H1 (cell line): Measurements from ENCODE around the gene HAS3. TPM values are rescaled to one million over a fixed set of nuclear protein-coding genes. Genes with fewer than 3 reads are reported as not detected.
"Not testable (repeated sequence)": the region's sequence is repeated elsewhere in the genome, so short reads cannot be mapped to it uniquely, and the experiment has no call there.

Source experiments
- CTCF ChIA-PET: fragments of 300-600 bp; sonication (Branson Sonifier 250); formaldehyde crosslinking; loops from one replicate; lab custom pipeline; 2021; ENCODE audit not compliant: partially characterized antibody; lab: Charles Lee
- POLR2A ChIA-PET: fragments of 300-600 bp; sonication (Branson Sonifier 250); formaldehyde crosslinking; loops from one replicate; lab custom pipeline; 2021; ENCODE audit warnings: inconsistent platforms; ENCODE audit not compliant: partially characterized antibody; lab: Charles Lee
- DNase-seq, 2 experiments: peaks; one replicate each; pipeline versions ENCODE4 v3.0.0 to v3.0.0-alpha.2; 2010 to 2022; ENCODE audit warnings: low spot score in 2 of 2, low read depth in 1 of 2, mixed read lengths in 1 of 2
- FAIRE-seq: peaks from 2 replicates; lab custom pipeline; 2011; peaks lifted over from hg19 to GRCh38; lab: Jason Lieb, UNC
- H2AFZ ChIP-seq: 2 replicates; pipeline ENCODE4 v1.8.1; 2012; ENCODE audit warnings: low read length, inconsistent platforms
- H2AK5ac ChIP-seq: 2 replicates; pipeline ENCODE4 v1.6.1; 2013; ENCODE audit warnings: low read depth, low read length
- H2BK120ac ChIP-seq: replicated peaks from 2 replicates; pipeline ENCODE3; 2013; ENCODE audit warnings: low read depth, low read length, inconsistent platforms
- H2BK12ac ChIP-seq: 2 replicates; pipeline ENCODE4 v1.6.1; 2013; ENCODE audit warnings: low read depth, low read length
- H2BK15ac ChIP-seq: 2 replicates; pipeline ENCODE4 v1.6.1; 2013; ENCODE audit warnings: low read length
- H2BK20ac ChIP-seq: 2 replicates; pipeline ENCODE4 v1.6.1; 2013; ENCODE audit warnings: low read length
- H2BK5ac ChIP-seq: 2 replicates; pipeline ENCODE4 v1.6.1; 2013; ENCODE audit warnings: low read depth, low read length
- H3K14ac ChIP-seq: 2 replicates; pipeline ENCODE4 v1.6.1; 2013; ENCODE audit warnings: inconsistent platforms; ENCODE audit not compliant: insufficient read length
- H3K18ac ChIP-seq: 2 replicates; pipeline ENCODE4 v1.6.1; 2013; ENCODE audit warnings: low read length; ENCODE audit errors: extremely low read depth
- H3K23ac ChIP-seq: 2 replicates; pipeline ENCODE4 v1.6.1; 2013; ENCODE audit warnings: inconsistent platforms; ENCODE audit not compliant: insufficient read length
- H3K23me2 ChIP-seq: 2 replicates; pipeline ENCODE4 v1.6.1; 2013; ENCODE audit warnings: low read depth, low read length
- H3K27ac ChIP-seq: 2 replicates; pipeline ENCODE4 v1.6.1; 2011; ENCODE audit warnings: low read depth, low read length, inconsistent platforms
- H3K27me3 ChIP-seq, 4 experiments: replicated peaks in 1 of 4; 1 replicate in 1 of 4; 2 replicates in 3 of 4; pipeline versions ENCODE4 v1.6.1 to v1.8.1; 2011 to 2013; ENCODE audit warnings: low read length in 3 of 4, mild to moderate bottlenecking in 3 of 4, inconsistent platforms in 2 of 4, mixed read lengths in 2 of 4, moderate library complexity in 1 of 4; ENCODE audit not compliant: control insufficient read depth in 3 of 4, insufficient read depth in 3 of 4; ENCODE audit errors: extremely low read depth in 1 of 4
- H3K36me3 ChIP-seq, 4 experiments: 2 replicates each; pipeline versions ENCODE4 v1.6.1 to v1.8.1; 2011 to 2013; ENCODE audit warnings: mild to moderate bottlenecking in 4 of 4, low read length in 3 of 4, moderate library complexity in 2 of 4, control low read depth in 1 of 4, inconsistent platforms in 1 of 4; ENCODE audit not compliant: insufficient read depth in 4 of 4, control insufficient read depth in 2 of 4
- H3K4ac ChIP-seq: replicated peaks from 2 replicates; pipeline ENCODE3; 2013; ENCODE audit warnings: low read length, low read depth, mixed read lengths, inconsistent platforms; ENCODE audit not compliant: insufficient read length
- H3K4me1 ChIP-seq, 4 experiments: replicated peaks in 1 of 4; 1 replicate in 1 of 4; 2 replicates in 3 of 4; pipeline versions ENCODE4 v1.6.1 to v1.8.1; 2011 to 2013; ENCODE audit warnings: low read length in 3 of 4, inconsistent platforms in 2 of 4, mixed read lengths in 1 of 4; ENCODE audit not compliant: insufficient read depth in 4 of 4, control insufficient read depth in 3 of 4
- H3K4me2 ChIP-seq, 2 experiments: 2 replicates each; pipeline versions ENCODE4 v1.6.1 to v1.8.1; 2011 to 2013; ENCODE audit warnings: low read depth in 2 of 2, low read length in 2 of 2, control low read depth in 1 of 2, inconsistent platforms in 1 of 2, mild to moderate bottlenecking in 1 of 2; ENCODE audit not compliant: insufficient read depth in 1 of 2
- H3K4me3 ChIP-seq, 4 experiments: fragments of 200-600, 300-600 bp in 1 of 4; sonication (generic), shearing (Covaris generic), sonication (Bioruptor Twin) in 1 of 4; 2 replicates each; pipeline versions ENCODE4 v1.5.1 to v1.8.1; 2011 to 2016; ENCODE audit warnings: low read length in 4 of 4, low read depth in 3 of 4, control low read depth in 2 of 4, inconsistent platforms in 2 of 4, mild to moderate bottlenecking in 2 of 4, mixed read lengths in 1 of 4, moderate library complexity in 1 of 4; ENCODE audit not compliant: insufficient read depth in 2 of 4; ENCODE audit errors: extremely low read depth in 1 of 4
- H3K56ac ChIP-seq: replicated peaks from 2 replicates; pipeline ENCODE3; 2013; ENCODE audit warnings: low read depth, mild to moderate bottlenecking, mixed read lengths, low read length, inconsistent platforms; ENCODE audit not compliant: insufficient read length
- H3K79me1 ChIP-seq: 2 replicates; pipeline ENCODE4 v1.6.1; 2013; ENCODE audit warnings: low read depth, low read length, control low read depth
- H3K79me2 ChIP-seq, 2 experiments: 2 replicates each; pipeline versions ENCODE4 v1.6.1 to v1.8.1; 2012 to 2013; ENCODE audit warnings: low read length in 2 of 2, mild to moderate bottlenecking in 2 of 2, inconsistent platforms in 1 of 2; ENCODE audit not compliant: insufficient read depth in 2 of 2, control insufficient read depth in 1 of 2
- H3K9ac ChIP-seq, 4 experiments: replicated peaks in 1 of 4; 1 replicate in 1 of 4; 2 replicates in 3 of 4; pipeline versions ENCODE4 v1.6.1 to v1.8.1; 2011 to 2013; ENCODE audit warnings: low read depth in 3 of 4, low read length in 3 of 4, control low read depth in 2 of 4, mild to moderate bottlenecking in 2 of 4, moderate library complexity in 2 of 4, inconsistent platforms in 1 of 4; ENCODE audit errors: extremely low read depth in 1 of 4
- H3K9me3 ChIP-seq, 2 experiments: 2 replicates each; pipeline versions ENCODE4 v1.6.1 to v1.8.1; 2012 to 2013; ENCODE audit warnings: mild to moderate bottlenecking in 2 of 2, moderate library complexity in 2 of 2, control low read depth in 1 of 2, inconsistent platforms in 1 of 2, low read depth in 1 of 2, low read length in 1 of 2, mixed read lengths in 1 of 2; ENCODE audit not compliant: insufficient read depth in 2 of 2
- H4K20me1 ChIP-seq, 2 experiments: replicated peaks in 1 of 2; 2 replicates each; pipeline versions ENCODE3 to v1.8.1; 2011 to 2013; ENCODE audit warnings: inconsistent platforms in 2 of 2, low read length in 2 of 2, mild to moderate bottlenecking in 1 of 2; ENCODE audit not compliant: insufficient read depth in 2 of 2, control insufficient read depth in 1 of 2
- H4K5ac ChIP-seq: 2 replicates; pipeline ENCODE4 v1.6.1; 2013; ENCODE audit warnings: low read length, low read depth, mixed read lengths, inconsistent platforms; ENCODE audit not compliant: insufficient read length
- H4K8ac ChIP-seq: 2 replicates; pipeline ENCODE4 v1.8.0; 2013; ENCODE audit warnings: mild to moderate bottlenecking, moderate library complexity, low read length, inconsistent platforms; ENCODE audit not compliant: insufficient read depth; ENCODE audit errors: extremely low read depth
- H4K91ac ChIP-seq: replicated peaks from 2 replicates; pipeline ENCODE3; 2013; ENCODE audit warnings: low read length, mixed read lengths, inconsistent platforms; ENCODE audit not compliant: insufficient read length
- ASH2L ChIP-seq: fragments of 200-600, 300-600 bp; sonication (generic); IDR thresholded peaks from one replicate; pipeline ENCODE4 v1.7.1; 2017; ENCODE audit warnings: low read length
- CBX8 ChIP-seq: fragments of 300-800, 300-1000 bp; sonication (generic); IDR thresholded peaks from 2 replicates; pipeline ENCODE4 v1.7.1; 2016; ENCODE audit warnings: low read depth, low read length, borderline replicate concordance
- CHD1 ChIP-seq: IDR thresholded peaks from 2 replicates; pipeline ENCODE4 v1.6.1; 2012; ENCODE audit warnings: low read depth, low read length, improper control_type of control experiment
- GABPA ChIP-seq: IDR thresholded peaks from 2 replicates; pipeline ENCODE4 v1.6.1; 2011; ENCODE audit warnings: mild to moderate bottlenecking, low read length, moderate library complexity, borderline replicate concordance; ENCODE audit not compliant: insufficient read depth
- MAFK ChIP-seq: IDR thresholded peaks from 2 replicates; pipeline ENCODE4 v1.6.1; 2012; ENCODE audit warnings: low read depth, mild to moderate bottlenecking, improper control_type of control experiment, low read length
- NRF1 ChIP-seq: IDR thresholded peaks from 2 replicates; pipeline ENCODE4 v1.6.1; 2011; ENCODE audit warnings: mild to moderate bottlenecking, low read depth, low read length, improper control_type of control experiment
- SAP30 ChIP-seq: fragments of 300-600 bp; sonication (generic); IDR thresholded peaks from 2 replicates; pipeline ENCODE4 v1.7.1; 2012; ENCODE audit warnings: low read length, moderate library complexity, mild to moderate bottlenecking, inconsistent platforms; ENCODE audit not compliant: insufficient read depth, insufficient replicate concordance
- SIN3A ChIP-seq, 2 experiments: IDR thresholded peaks in 1 of 2; conservative IDR thresholded peaks in 1 of 2; 2 replicates each; pipeline ENCODE4 v1.6.1; 2011 to 2012; ENCODE audit warnings: low read length in 2 of 2, improper control_type of control experiment in 1 of 2, low read depth in 1 of 2, mild to moderate bottlenecking in 1 of 2
- SRF ChIP-seq: IDR thresholded peaks from 2 replicates; pipeline ENCODE4 v1.6.1; 2011; ENCODE audit warnings: mild to moderate bottlenecking, low read depth, low read length, moderate library complexity
- ZNF274 ChIP-seq: IDR thresholded peaks from 2 replicates; pipeline ENCODE4 v1.7.0; 2012; ENCODE audit warnings: low read length, borderline replicate concordance; ENCODE audit errors: extremely low read depth
- WGBS, 2 experiments: shearing (Covaris generic) in 1 of 2; methylation state at CpG; one replicate each; pipeline versions ENCODE4 v1.1.6 to v1.1.7; 2013 to 2015; ENCODE audit warnings: low lambda C conversion rate in 2 of 2, mixed read lengths in 2 of 2, inconsistent platforms in 1 of 2, low coverage in 1 of 2, missing lambda C conversion rate in 1 of 2; ENCODE audit not compliant: insufficient replicate concordance in 2 of 2, insufficient coverage in 1 of 2, insufficient read length in 1 of 2; ENCODE audit errors: extremely low coverage in 1 of 2, missing lambda C conversion rate in 1 of 2; 5-methylcytosine and 5-hydroxymethylcytosine counted together
- polyA plus RNA-seq, 7 experiments: library from polyadenylated mRNA; depleted of rRNA in 3 of 7; stranded (reverse) in 5 of 7; unstranded in 2 of 7; fragments of >200 nt in 5 of 7; fragments of 200-250 nt in 2 of 7; gene quantifications; 1 replicate in 5 of 7; 2 replicates in 1 of 7; 4 replicates in 1 of 7; pipeline versions ENCODE4 v1.2.1 to v1.2.3, GENCODE V29; 2011 to 2013; ENCODE audit warnings: missing spikeins in 2 of 7, mixed read lengths in 2 of 7
- total RNA-seq: library from RNA; stranded (reverse); fragmentation: NEBNext Ultra II Directional; extraction: Animal tissue kit (Norgen Biotek cat#: 25700); gene quantifications from 2 replicates; pipeline ENCODE4 v1.2.1, GENCODE V29; 2021
- TF ChIP-seq, protein P1 (sequence below): IDR thresholded peaks from 2 replicates; pipeline ENCODE4 v1.6.1; 2012; ENCODE audit warnings: inconsistent platforms

The HAS3 gene
- total and polyA plus RNA-seq, 2 of the 8 experiments (the other 6 are each of a cell fraction or from before 2014, with no cell fraction given) = 32.1 to 69.6 TPM

DNA sequence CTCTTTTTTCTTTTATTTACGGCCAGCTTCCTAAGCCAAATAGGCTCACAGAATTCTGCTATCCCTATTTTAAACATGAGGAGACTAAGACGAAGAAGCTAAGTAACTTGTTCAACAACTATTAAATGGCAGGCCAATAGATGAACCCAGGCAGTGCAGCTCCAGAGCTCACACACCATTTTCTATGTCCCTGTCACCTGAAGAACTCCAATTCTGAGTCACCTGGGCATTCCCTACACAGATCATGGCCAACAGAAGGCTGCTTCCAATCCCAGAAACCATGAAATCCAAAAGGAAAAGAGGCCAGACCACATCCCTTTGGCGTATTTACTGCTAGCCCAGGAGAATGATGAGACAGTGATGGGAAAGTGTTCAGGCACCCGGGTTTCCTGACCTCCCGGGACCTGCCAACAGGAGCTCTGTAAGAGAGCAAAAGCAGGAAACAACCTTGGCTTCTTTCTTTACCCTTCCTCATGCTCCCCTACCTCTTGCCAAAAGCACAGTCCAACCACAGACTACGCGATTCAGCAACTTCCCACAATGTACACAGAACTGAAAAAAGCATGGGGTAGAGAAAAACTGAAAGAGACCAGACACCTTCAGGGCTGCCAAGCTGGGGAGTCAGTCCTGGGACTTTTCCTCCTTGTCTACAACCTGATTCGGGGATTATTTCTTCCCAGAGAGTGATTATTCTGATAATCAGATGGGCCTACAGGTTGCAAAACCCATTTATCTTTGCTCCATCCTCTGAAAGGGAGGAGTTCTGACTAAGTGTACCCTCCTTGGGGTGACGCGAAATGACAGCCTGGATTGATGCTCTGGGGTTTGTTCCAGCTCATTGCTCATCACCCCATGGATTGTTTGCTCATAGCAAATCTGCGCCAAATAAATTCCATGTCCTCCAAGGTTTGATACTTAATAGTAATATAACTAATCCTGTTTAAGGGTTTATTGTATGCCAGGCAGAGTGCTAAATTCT lies 47.8 kb upstream of the HAS3 start (continued):
- no peak for TF ChIP-seq SIN3A (conservative IDR thresholded peaks at IDR 0.05 in 1 of 2, IDR thresholded peaks at IDR 0.05 in 1 of 2; ENCODE audit: low read depth in 1 of 2, low read length in 2 of 2)
- no peak for TF ChIP-seq SAP30
- no peak for TF ChIP-seq ZNF274
- TF ChIP-seq SRF = no peak
- TF ChIP-seq ASH2L = no peak
- TF ChIP-seq, protein P1, sequence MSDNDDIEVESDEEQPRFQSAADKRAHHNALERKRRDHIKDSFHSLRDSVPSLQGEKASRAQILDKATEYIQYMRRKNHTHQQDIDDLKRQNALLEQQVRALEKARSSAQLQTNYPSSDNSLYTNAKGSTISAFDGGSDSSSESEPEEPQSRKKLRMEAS = no peak
- TF ChIP-seq CBX8 = no peak
- TF ChIP-seq CHD1 = no peak
- no peak for TF ChIP-seq MAFK
- TF ChIP-seq NRF1 = no peak
- TF ChIP-seq GABPA = no peak

DNA sequence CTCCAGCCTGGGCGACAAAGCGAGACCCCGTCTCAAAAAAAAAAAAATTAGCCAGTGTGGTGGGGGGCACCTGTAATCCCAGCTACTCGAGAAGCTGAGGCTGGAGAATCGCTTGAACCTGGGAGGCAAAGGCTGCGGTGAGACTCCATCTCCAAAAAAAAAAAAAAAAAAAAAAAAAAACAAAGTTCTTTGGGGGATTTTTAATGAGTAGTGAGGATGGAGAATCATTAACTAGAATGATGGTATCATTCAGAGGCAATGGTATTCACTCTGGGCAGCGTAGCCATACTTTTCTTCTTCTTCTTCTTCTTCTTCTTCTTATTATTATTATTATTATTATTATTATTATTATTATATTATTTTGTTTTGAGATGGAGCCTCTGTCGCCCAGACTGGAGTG lies 42.0 kb upstream of the HAS3 start:
- H4K20me1 ChIP-seq, H3K79me2 ChIP-seq, H2BK20ac ChIP-seq, H2BK5ac ChIP-seq, H2BK15ac ChIP-seq, H3K27me3 ChIP-seq, H3K9me3 ChIP-seq, H4K91ac ChIP-seq, DNase-seq, H3K23ac ChIP-seq, H2AFZ ChIP-seq, H3K4me3 ChIP-seq, H4K5ac ChIP-seq, POLR2A ChIA-PET, H3K14ac ChIP-seq, H2BK120ac ChIP-seq, H3K36me3 ChIP-seq, H3K4ac ChIP-seq, H3K4me2 ChIP-seq, H3K23me2 ChIP-seq, H4K8ac ChIP-seq, H2AK5ac ChIP-seq, FAIRE-seq, H3K79me1 ChIP-seq, H3K9ac ChIP-seq, H3K18ac ChIP-seq, H3K56ac ChIP-seq, H2BK12ac ChIP-seq, H3K27ac ChIP-seq: not testable (repeated sequence)
- peaks cover 5 to 13% (median 12%) of the 10 kb centered on the region in 4 experiments for H3K4me1 ChIP-seq
- CTCF ChIA-PET = interaction anchor here (2.9 kb wide), 1 partner anchor 12 kb away, joined by 12 read pairs; no protein-coding TSS in a partner anchor
- 100% methylated on average over 3 of the region's 8 CpGs; no CpG with 5 or more reads in 1 of the 2 experiments for WGBS, 2 experiments
